Osteoblast (primary cell): Measurements from ENCODE around the gene KCND3. TPM values are rescaled to one million over a fixed set of nuclear protein-coding genes. Genes with fewer than 3 reads are reported as not detected.

ENCODE experiments used
- DNase-seq: peaks from one replicate; pipeline ENCODE4 v3.0.0; 2011; ENCODE audit warnings: low spot score, mixed read lengths; ENCODE audit not compliant: insufficient read length; ENCODE audit errors: missing footprints
- H2AFZ ChIP-seq: 2 replicates; pipeline ENCODE4 v1.6.0; 2011; ENCODE audit warnings: mild to moderate bottlenecking, low read length
- H3K27ac ChIP-seq: 2 replicates; pipeline ENCODE4 v1.5.1; 2011; ENCODE audit warnings: mild to moderate bottlenecking, low read depth, low read length, moderate library complexity
- H3K27me3 ChIP-seq: 2 replicates; pipeline ENCODE4 v1.6.0; 2012; ENCODE audit warnings: mild to moderate bottlenecking, control low read depth, inconsistent platforms, low read length, moderate library complexity; ENCODE audit not compliant: insufficient read depth
- H3K36me3 ChIP-seq: 2 replicates; pipeline ENCODE4 v1.5.1; 2011; ENCODE audit warnings: mild to moderate bottlenecking, low read length, control low read depth, moderate library complexity; ENCODE audit not compliant: insufficient read depth
- H3K4me1 ChIP-seq: 2 replicates; pipeline ENCODE4 v1.5.1; 2011; ENCODE audit warnings: mild to moderate bottlenecking, low read length, control low read depth, moderate library complexity; ENCODE audit not compliant: insufficient read depth
- H3K4me2 ChIP-seq: 2 replicates; pipeline ENCODE4 v1.6.0; 2011; ENCODE audit warnings: mild to moderate bottlenecking, low read length; ENCODE audit not compliant: insufficient read depth
- H3K4me3 ChIP-seq: fragments of 200-600 bp; sonication (generic); 3 replicates; pipeline ENCODE4 v1.5.1; 2012; ENCODE audit warnings: mild to moderate bottlenecking, low read length, inconsistent platforms; ENCODE audit not compliant: insufficient read depth
- H3K79me2 ChIP-seq: 2 replicates; pipeline ENCODE4 v1.6.0; 2012; ENCODE audit warnings: mild to moderate bottlenecking, low read length, control low read depth, inconsistent platforms; ENCODE audit not compliant: insufficient read depth
- H3K9me3 ChIP-seq: 2 replicates; pipeline ENCODE4 v1.5.1; 2011; ENCODE audit warnings: low read depth, low read length, control low read depth
- H4K20me1 ChIP-seq: 2 replicates; pipeline ENCODE4 v1.6.0; 2012; ENCODE audit warnings: mild to moderate bottlenecking, low read length, control low read depth; ENCODE audit not compliant: insufficient read depth
- total RNA-seq: library from RNA; depleted of rRNA; stranded (reverse); fragments of >200 nt; gene quantifications from 2 replicates; pipeline ENCODE4 v1.2.3, GENCODE V29; 2012
- TF ChIP-seq, protein P1 (sequence below): IDR thresholded peaks from 2 replicates; pipeline ENCODE4 v1.5.1; 2011; ENCODE audit warnings: mild to moderate bottlenecking, low read depth, low read length, moderate library complexity; ENCODE audit errors: extremely low read depth

The KCND3 gene
- total RNA-seq, 1 donor = 3.6 TPM

DNA sequence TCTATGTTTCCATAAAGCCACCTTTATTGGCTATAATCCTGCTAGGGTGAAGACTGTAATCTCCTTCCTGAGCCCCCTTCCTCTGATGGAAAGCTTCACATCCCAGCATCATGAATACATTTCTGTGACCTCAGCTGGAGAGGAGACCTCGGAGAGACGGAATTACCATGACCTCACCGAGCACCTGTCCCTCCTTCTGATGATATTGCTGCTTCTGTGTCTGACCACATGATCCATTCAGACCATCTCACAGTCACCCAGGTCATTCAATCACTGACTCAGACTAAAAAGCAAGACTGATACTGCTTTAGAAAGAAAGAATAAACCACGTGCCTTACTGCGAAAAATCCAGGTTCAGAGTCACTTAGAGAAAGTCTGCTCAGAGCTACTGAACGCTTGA lies 8.8 kb downstream of the KCND3 start:
- no peaks in the 10 kb centered on the region for H4K20me1 ChIP-seq
- no peaks in the 10 kb centered on the region for H3K36me3 ChIP-seq
- no peaks in the 10 kb centered on the region for H3K79me2 ChIP-seq
- H3K27me3 ChIP-seq = peaks cover 4% of the 10 kb centered on the region
- H2AFZ ChIP-seq = no peak overlapping the region
- H3K27ac ChIP-seq = no peak overlapping the region
- H3K4me1 ChIP-seq = no peaks in the 10 kb centered on the region
- no peak overlapping the region for H3K4me3 ChIP-seq
- no peak for DNase-seq
- no peaks in the 10 kb centered on the region for H3K9me3 ChIP-seq
- TF ChIP-seq, protein P1, sequence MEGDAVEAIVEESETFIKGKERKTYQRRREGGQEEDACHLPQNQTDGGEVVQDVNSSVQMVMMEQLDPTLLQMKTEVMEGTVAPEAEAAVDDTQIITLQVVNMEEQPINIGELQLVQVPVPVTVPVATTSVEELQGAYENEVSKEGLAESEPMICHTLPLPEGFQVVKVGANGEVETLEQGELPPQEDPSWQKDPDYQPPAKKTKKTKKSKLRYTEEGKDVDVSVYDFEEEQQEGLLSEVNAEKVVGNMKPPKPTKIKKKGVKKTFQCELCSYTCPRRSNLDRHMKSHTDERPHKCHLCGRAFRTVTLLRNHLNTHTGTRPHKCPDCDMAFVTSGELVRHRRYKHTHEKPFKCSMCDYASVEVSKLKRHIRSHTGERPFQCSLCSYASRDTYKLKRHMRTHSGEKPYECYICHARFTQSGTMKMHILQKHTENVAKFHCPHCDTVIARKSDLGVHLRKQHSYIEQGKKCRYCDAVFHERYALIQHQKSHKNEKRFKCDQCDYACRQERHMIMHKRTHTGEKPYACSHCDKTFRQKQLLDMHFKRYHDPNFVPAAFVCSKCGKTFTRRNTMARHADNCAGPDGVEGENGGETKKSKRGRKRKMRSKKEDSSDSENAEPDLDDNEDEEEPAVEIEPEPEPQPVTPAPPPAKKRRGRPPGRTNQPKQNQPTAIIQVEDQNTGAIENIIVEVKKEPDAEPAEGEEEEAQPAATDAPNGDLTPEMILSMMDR = no peak
- no peak overlapping the region for H3K4me2 ChIP-seq

GRCh38 chr1:111978695-111979094 lies 10.8 kb downstream of the KCND3 start:
- no peaks in the 10 kb centered on the region for H3K9me3 ChIP-seq

GRCh38 chr1:111977378-111977777 lies 12.1 kb downstream of the KCND3 start:
- Histone ChIP-seq H3K27ac (no peak overlapping the region), H3K4me3 (no peak overlapping the region), H3K4me1 (no peaks in the 10 kb centered on the region), H3K36me3 (no peaks in the 10 kb centered on the region), H3K27me3 (peaks cover 4% of the 10 kb centered on the region), H3K79me2 (no peaks in the 10 kb centered on the region), H2AFZ (no peak overlapping the region), H3K4me2 (no peak overlapping the region), H3K9me3 (no peaks in the 10 kb centered on the region), H4K20me1 (no peaks in the 10 kb centered on the region)
- no peak for DNase-seq
- TF ChIP-seq, protein P1 = no peak

More at GRCh38 chr1:111978695-111979094, 10.8 kb downstream of the KCND3 start:
- TF ChIP-seq, protein P1 = no peak
- no peak overlapping the region for H3K4me3 ChIP-seq
- no peak for DNase-seq
- H4K20me1 ChIP-seq = no peaks in the 10 kb centered on the region
- peaks cover 4% of the 10 kb centered on the region for H3K27me3 ChIP-seq
- no peaks in the 10 kb centered on the region for H3K4me1 ChIP-seq
- H3K4me2 ChIP-seq = no peak overlapping the region
- H3K79me2 ChIP-seq = no peaks in the 10 kb centered on the region
- H2AFZ ChIP-seq = no peak overlapping the region
- H3K36me3 ChIP-seq = no peaks in the 10 kb centered on the region
- no peak overlapping the region for H3K27ac ChIP-seq

DNA sequence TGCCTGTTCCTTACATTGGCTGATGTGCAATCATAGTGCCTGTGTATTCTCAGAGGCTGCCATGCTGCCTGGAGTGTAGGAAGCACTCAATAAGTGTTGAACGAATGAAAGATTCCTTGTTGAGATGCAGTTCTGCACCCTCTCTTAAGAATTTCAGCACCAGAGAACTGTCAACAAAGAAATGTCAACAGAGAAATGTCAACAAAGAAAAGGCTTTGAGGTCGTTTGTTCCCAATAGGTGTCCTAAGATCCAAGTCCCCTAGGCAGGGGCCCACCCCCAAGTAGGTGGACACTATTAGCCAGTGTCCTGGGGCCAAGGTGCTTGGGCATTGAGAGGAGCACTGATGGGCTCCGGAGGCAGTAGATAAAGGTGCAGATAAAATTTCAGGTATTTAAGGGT lies 12.6 kb downstream of the KCND3 start:
- no peak overlapping the region for H2AFZ ChIP-seq
- no peak overlapping the region for H3K4me3 ChIP-seq
- H3K27me3 ChIP-seq = peaks cover 4% of the 10 kb centered on the region
- H3K36me3 ChIP-seq = no peaks in the 10 kb centered on the region
- H3K9me3 ChIP-seq = no peaks in the 10 kb centered on the region
- TF ChIP-seq, protein P1 = no peak
- no peaks in the 10 kb centered on the region for H4K20me1 ChIP-seq
- no peaks in the 10 kb centered on the region for H3K79me2 ChIP-seq
- no peaks in the 10 kb centered on the region for H3K4me1 ChIP-seq
- H3K4me2 ChIP-seq = no peak overlapping the region
- no peak for DNase-seq
- no peak overlapping the region for H3K27ac ChIP-seq
